Stomach (tissue), 4 donors: ENCODE data around the gene SIGLEC7.

ENCODE experiments used
- EP300 ChIP-seq: sonication (generic); formaldehyde crosslinking; IDR thresholded peaks from one replicate; pipeline ENCODE4 v1.6.1; 2017; ENCODE audit warnings: antibody characterized with exemption
- POLR2A ChIP-seq, 4 donors: fragments of 450-650 bp; IDR thresholded peaks; one replicate each; pipeline ENCODE4 v1.6.1; 2016; ENCODE audit warnings: antibody characterized with exemption in 4 of 4, control low read depth in 2 of 4, mild to moderate bottlenecking in 1 of 4, moderate library complexity in 1 of 4
- TF ChIP-seq, protein P1 (sequence below), 7 experiments: fragments of 450-650 bp in 4 of 7; fragments of 200-600 bp in 3 of 7; sonication (generic) in 3 of 7; IDR thresholded peaks; one replicate each; pipeline ENCODE4 v1.5.1; 2016 to 2019; ENCODE audit warnings: antibody characterized with exemption in 7 of 7, control low read depth in 2 of 7, mild to moderate bottlenecking in 1 of 7

DNA sequence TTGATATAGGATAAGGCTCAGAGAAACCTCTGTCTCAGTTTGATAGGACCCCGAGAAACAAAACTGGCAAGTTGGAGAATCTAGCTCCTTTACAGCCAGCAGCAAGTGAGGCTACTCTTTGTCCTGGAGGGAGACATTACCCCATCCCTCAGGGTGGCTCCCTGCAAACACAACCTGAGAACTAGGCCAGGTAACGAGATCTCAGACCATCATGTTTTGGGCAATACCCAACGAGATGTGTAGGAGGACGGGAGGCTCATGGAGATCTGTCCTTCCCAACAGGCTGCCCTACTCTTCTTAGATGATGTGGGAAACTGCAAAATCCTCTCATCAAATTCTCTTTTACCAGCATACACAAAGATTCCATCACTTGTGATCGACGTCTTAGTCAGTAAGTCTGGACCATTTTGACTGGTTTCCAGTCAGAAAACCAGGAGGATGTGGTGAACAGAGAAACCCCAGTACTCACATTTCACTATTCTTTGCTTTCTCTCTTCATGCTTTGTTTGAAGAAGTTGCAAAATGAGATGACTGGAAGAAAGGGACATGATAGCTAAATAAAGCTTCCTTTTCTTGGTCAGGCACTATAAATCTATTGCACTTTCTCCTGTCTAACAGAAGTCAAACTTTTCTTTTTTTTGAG lies 27.9 kb upstream of the SIGLEC7 start:
- TF ChIP-seq POLR2A (IDR thresholded peaks at IDR 0.05) (no peak), EP300 (no peak)
- TF ChIP-seq, protein P1, sequence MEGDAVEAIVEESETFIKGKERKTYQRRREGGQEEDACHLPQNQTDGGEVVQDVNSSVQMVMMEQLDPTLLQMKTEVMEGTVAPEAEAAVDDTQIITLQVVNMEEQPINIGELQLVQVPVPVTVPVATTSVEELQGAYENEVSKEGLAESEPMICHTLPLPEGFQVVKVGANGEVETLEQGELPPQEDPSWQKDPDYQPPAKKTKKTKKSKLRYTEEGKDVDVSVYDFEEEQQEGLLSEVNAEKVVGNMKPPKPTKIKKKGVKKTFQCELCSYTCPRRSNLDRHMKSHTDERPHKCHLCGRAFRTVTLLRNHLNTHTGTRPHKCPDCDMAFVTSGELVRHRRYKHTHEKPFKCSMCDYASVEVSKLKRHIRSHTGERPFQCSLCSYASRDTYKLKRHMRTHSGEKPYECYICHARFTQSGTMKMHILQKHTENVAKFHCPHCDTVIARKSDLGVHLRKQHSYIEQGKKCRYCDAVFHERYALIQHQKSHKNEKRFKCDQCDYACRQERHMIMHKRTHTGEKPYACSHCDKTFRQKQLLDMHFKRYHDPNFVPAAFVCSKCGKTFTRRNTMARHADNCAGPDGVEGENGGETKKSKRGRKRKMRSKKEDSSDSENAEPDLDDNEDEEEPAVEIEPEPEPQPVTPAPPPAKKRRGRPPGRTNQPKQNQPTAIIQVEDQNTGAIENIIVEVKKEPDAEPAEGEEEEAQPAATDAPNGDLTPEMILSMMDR (IDR thresholded peaks at IDR 0.05): no peak
